SH-SY5Y (cell line): Measurements from ENCODE around the gene MACROH2A1.

Experiments
- GATA2 ChIP-seq: IDR thresholded peaks from 2 replicates; pipeline ENCODE4 v1.6.1; 2011; ENCODE audit warnings: mild to moderate bottlenecking, low read depth, low read length
- GATA3 ChIP-seq: IDR thresholded peaks from 2 replicates; pipeline ENCODE4 v1.6.1; 2011; ENCODE audit warnings: low read depth, mild to moderate bottlenecking, low read length, moderate library complexity

DNA sequence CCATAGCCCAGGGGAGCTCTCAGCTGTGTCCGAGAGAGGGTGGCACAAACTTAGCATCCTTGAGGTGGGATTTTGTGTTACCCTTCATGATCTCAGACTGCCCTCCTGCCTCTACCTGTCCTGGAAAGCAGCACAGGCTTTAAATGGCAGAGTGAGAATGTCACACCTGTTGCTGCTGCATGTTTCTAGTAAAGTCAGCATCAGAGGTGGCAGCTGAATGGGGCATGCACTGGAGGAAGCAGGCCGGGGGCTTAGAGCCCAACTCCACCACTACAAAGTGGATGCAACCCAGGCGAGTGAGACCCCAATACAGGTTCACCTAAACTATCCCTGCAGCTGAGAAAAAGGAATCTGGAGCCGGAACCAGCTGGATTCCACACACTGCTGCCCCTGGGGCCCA is 51.6 kb downstream of the MACROH2A1 start:
- TF ChIP-seq GATA2 (no peak), GATA3 (no peak)
